RWPE1 (cell line): ENCODE measurements around the gene GUK1.
A peak's percentile ranks its signal among the peaks of the same experiment; 100 is the strongest.

Source experiments
- CTCF ChIA-PET: fragments of 350-600 bp; sonication (Branson Sonifier 250); formaldehyde crosslinking; extraction: SDS; loops from one replicate; lab custom pipeline; 2021; lab: Yijun Ruan, JAX
- POLR2A ChIA-PET: fragments of 400-600 bp; formaldehyde crosslinking; extraction: SDS; loops from one replicate; lab custom pipeline; 2020; ENCODE audit warnings: antibody characterized with exemption; ENCODE audit not compliant: low non-redundant PET; lab: Yijun Ruan, JAX
- DNase-seq: peaks from one replicate; pipeline ENCODE4 v3.0.0; 2012; ENCODE audit warnings: low spot score
- H3K27ac ChIP-seq: fragments of 450-650 bp; 2 replicates; pipeline ENCODE4 v1.5.1; 2017
- CTCF ChIP-seq: fragments of 450-650 bp; conservative IDR thresholded peaks from 2 replicates; pipeline ENCODE4 v1.5.1; 2017; ENCODE audit warnings: low read depth, mild to moderate bottlenecking

The GUK1 gene

GRCh38 chr1:228174482-228175315, 34.6 kb downstream of the GUK1 start:
- ChIA-PET POLR2A (no interaction called here), CTCF (no interaction called here)
- DNase-seq: peak; percentile 26
- peak overlapping the region; percentile 45 for H3K27ac ChIP-seq
- no peak for TF ChIP-seq CTCF

DNA sequence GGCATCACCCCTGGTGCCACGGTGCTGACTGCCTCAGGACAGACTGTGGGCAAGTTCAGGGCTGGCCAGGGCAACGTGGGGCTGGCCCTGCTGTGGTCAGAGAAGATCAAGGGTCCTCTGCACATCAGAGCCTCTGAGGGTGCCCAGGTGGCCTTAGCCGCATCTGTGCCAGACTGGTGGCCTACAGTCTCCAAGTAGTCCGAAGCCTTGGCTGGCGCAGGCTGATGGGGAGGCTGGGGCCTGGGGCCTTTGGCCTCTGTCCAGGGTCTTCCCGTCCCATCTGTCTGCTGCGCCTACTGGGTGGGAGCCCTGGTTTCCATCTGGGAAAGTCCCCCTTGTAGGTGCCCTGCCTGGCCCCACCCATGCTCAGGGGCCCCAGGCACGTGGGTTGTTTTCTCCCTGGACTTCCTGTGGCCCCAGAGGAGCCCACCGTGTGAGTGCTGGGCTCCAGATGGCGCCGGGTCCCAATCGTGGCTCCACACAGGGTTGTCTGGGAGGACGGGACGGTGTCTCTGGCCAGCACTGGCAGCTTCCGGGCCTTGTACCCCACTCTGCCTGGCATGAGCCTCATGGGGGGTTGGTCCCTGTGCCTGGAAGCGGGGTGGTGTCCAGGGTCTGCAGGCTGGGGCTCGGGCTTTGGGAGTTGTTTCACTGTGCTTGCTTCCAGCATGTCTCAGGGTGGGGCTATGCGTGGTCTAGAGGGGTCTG, 35.4 kb downstream of the GUK1 start:
- ChIA-PET POLR2A (no interaction called here), CTCF (no interaction called here)
- H3K27ac ChIP-seq: peak overlapping the region; percentile 45
- no peak for TF ChIP-seq CTCF
- no peak for DNase-seq

GRCh38 chr1:228176024-228176395, 35.9 kb downstream of the GUK1 start:
- DNase-seq: no peak
- CTCF ChIA-PET: no interaction called here
- POLR2A ChIA-PET: no interaction called here
- H3K27ac ChIP-seq: peak overlapping the region; percentile 45
- no peak for TF ChIP-seq CTCF

DNA sequence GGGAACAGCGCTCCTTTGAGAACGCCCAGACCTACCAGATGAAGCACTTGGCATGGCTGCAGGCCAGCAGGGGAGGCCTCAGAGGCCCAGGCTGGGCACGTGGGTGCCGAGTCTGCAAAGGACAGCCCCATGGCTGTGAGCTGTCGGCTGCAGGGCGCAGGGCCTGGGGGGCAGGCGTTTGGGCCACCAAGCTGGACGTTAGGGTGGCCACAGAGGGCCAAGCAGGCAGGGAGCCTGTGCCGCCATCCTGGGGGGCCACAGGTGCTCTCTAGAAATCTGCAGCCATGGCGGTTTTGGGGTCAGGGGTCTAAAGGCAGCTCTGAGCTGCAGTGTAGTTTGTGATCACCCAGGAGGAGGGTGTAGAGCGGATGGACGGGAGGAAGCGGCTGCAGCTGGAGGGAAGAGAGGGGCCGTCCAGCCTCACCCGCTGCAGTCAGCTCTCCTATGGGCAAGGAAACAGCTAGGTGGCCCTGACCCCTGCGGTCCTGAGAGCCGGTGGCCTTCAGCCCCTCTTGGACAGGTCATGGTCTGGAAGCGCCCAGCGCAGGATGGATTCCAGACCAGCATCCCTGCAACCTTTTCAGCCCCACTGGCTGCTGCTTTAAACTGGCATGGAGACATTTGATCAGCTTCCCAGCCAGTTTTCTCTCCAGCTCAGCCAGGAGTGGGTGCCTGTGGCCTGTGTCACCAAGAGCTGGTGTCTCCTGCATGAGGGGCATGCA, 36.5 kb downstream of the GUK1 start:
- no peak for TF ChIP-seq CTCF
- CTCF ChIA-PET: no interaction called here
- peak overlapping the region; percentile 45 for H3K27ac ChIP-seq
- no peak for DNase-seq
- POLR2A ChIA-PET: no interaction called here

DNA sequence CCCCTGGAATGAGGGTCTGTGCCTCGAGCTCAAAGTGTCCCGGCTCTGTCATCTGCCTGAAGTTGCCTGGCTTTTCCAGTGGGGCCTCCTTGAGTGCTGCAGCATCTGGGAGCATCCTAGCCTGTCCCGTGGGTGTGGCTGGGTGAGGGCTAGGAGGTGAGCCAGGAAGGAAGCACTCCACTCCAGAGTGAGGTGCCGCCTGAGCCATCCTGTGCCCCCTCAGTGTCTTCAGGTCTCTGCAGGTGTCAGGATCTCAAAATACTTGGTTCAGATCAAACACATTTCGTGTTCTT, 37.0 kb downstream of the GUK1 start:
- no peak overlapping the region for H3K27ac ChIP-seq
- TF ChIP-seq CTCF: no peak
- ChIA-PET POLR2A (no interaction called here), CTCF (interaction anchor here (0.6 kb wide), 1 partner anchor 117 kb away, joined by 3 read pairs; no protein-coding TSS in a partner anchor)
- no peak for DNase-seq
